Medulla oblongata (tissue), 1 donor: ENCODE results near the gene ARHGAP24.
"Not testable (repeated sequence)": the region's sequence is repeated elsewhere in the genome, so short reads cannot be mapped to it uniquely, and the experiment has no call there.

Experiments
- DNase-seq: peaks from one replicate; pipeline ENCODE4 v3.0.0-alpha.2; 2015; ENCODE audit errors: extremely low spot score

ARHGAP24 gene

DNA sequence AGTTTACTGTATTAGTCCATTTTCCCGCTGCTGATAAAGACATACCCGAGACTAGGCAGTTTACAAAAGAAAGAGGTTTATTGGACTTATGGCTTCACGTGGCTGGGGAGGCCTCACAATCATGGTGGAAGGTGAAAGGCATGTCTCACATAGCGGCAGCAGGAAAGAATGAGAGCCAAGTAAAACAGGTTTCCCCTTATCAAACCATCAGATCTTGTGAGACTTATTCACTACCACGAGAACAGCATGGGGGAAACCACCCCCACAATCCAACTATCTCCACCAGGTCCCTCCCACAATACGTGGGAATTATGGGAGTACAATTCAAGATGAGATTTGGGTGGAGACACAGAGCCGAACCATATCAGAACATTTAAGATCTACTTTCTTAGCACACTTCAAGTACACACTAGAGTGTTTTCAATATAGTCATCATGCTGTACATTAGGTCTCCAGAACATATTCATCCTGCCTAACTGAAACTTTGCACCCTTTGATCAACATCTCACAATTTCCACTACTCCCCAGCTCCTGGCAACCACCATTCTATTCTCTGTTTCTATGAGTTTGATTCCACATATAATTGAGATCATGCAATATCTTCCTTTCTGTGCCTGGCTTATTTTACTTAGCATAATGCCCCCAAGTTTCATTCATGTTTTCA, 341.0 kb downstream of the ARHGAP24 start:
- DNase-seq = no peak

DNA sequence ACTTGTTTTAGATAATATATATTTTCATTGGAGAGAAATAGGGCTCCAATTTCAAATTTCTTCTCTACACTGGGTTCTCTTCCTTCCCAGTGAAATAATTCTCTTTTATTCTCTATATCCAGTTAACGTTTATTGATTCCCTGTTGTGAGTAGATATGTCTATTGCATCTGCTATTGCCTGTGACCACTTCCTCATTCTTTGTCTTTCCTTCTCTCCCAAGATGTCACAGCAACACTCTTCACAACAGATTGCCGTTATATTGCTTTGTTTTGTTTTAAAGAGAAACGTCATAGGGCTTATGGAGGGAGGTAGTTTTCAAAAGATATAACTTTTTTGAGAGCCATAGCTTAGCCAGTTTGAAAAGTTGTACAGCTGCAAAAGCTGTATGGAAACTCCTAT, 343.8 kb downstream of the ARHGAP24 start:
- no peak for DNase-seq

DNA sequence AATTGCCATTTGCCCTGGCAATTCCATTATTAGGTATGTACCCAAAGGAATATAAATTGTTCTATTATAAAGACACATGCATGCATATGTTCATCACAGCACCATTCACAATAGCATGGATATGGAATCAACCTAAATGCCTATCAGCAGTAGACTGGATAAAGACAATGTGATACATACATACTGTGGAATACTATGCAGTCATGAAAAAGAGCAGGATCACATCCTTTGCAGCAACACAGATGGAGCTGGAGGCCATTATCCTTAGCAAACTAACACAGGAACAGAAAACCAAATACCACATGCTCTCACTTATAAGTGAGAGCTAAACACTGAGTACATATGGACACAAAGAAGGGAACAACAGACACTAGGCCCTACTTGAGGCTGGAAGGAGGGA, 345.2 kb downstream of the ARHGAP24 start:
- DNase-seq = not testable (repeated sequence)

DNA sequence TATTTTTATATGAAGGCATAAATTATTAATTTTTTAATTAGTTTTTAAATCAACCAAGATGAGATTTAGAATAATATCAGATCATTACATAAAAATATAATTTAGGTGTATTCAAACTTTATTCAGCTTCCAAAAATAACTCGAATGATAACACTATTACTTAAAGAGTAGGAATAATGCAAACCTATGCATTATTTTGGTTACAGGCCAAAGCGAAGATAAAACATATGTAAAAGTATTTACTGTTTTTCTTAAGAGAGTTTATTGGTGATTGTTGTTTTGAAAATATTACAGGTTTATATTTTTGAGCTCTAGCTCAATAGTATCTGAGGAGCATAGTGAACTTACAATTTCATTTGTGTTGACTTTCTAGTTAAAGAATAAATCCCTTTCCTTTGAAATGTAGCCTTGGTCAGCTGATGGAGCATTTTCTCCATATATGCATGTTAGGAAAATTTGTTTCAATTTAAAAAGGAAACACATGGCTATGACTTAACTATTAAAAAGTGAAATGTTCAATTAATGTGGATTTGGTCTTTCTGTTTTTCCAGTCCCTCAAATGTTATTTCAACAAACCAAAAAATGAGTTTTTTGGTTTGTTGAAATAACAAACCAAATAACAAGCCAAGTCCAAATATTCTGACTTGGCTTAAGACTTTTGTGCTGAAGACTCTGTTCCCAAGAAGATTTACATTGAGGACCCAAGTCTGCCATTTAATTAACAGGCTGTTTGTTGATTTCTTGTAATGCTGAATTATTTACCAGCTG, 346.9 kb downstream of the ARHGAP24 start:
- DNase-seq = no peak

DNA sequence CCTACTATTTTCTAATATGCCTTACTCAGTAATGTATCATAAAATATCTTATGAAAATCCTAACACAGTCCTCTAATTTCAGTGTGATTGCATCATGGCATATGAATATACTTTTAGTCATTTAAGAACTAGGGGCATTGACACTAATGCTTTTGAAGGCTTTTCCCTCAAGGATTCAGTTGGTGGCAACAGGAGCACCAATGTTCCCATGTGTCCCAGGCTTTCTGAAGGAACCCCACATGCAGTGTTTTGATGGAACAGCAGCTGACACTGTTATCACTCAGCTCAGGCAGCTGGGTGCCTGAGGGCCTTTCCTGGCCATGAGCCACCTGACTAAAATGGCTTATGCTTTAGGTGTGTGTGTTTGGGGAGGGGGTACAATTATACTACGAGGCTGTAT, 348.3 kb downstream of the ARHGAP24 start:
- DNase-seq = no peak

DNA sequence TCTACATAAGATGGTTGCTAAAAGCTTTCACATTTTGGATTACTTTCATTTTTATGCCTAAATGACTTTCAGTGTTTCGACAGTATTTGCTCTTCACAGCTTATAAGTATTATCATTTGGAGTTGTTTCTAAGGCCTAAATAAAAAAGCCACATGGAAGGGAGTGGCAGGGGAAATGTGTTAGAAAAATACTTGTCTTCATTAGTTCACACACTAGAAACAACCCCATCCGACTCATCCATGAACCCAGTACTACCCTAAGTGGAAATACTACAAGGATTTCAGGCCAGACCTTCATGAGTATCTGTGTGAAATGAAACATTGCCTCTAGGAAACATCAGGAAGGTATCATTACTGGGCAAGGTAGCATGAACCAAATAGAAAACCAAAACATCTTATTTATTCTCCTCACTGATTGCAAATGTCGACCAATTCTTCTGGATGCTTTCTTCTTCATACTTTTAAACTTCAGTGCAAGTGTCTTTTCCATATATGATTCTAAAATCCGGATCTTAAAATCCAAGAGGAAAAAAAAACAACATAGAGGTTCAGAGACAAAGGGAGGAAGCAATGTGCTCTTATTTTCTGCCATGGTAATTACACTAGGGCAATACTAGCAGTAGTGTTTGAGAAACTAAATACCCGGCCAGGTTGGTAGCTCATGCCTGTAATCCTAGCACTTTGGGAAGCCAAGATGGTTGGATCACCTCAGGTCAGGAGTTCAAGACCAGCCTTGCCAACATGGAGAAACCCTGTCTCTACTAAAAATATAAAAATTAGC, 349.4 kb downstream of the ARHGAP24 start:
- no peak for DNase-seq

DNA sequence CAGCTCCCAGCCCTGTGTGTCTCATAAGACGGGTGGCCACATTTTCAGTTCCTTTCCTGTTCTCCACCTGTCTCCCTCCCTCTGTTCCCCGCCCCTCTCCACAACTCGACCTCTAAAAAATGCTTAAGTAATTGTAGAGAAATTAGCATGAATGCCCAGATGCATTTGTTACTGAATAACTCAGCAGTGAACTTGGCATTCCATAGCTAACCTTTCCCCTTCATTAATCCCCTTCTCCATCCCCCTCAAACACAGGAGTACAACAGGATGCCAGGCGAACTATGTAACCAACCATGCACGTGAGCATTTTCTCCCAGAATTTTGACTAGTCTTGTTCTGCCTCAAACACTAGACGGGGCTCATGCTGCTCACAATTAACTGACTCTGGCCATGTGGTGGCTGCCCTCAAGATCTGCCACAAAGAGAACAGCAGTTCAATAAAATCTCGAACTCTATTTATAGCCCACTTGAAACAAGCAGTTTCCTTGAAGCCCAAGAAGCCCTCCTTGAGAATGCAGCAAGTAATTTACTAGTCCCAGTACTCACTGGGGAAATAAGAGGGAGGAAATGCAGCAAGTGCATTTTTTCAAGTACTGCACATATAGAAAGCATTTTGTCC, 351.2 kb downstream of the ARHGAP24 start:
- peak; percentile 42 for DNase-seq

DNA sequence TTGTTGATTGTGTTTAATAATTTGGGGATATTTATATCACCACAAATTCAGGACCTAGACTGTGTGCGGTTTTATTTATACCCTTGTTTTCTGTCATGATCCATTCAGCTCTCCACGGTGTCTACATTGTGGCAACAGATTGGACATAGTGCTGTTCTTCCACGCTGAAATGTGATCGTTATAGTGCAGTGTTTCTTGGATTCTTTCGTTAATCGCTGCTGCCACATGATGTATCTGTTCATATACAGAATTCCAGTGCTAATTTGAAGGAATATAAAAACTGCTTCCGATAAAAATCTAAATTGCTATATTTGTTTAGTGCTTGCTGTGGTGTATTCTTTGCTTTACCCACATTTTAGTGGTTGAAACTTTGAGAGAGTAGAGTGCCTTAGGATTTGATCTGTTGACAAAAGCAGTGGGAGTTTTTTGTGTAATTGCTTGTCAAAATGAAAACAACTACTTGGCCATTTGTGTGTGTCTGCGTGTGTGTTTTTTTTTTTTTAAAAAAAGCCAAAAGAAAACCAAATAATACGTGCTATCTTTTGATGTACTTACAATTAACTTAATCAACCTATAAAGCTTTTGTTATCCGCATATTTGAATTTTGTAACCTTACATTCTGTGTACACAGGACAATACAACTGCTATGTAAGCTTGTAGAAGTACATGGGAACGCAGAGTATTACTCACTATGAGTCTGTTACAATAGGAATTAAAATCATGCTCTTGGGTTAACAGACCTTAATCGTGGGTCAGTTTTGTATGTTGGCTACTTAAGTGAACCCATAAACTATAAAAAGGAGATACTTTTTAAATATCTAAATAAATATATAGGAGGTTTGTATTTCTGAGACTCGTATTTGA, 353.3 kb downstream of the ARHGAP24 start:
- no peak for DNase-seq

DNA sequence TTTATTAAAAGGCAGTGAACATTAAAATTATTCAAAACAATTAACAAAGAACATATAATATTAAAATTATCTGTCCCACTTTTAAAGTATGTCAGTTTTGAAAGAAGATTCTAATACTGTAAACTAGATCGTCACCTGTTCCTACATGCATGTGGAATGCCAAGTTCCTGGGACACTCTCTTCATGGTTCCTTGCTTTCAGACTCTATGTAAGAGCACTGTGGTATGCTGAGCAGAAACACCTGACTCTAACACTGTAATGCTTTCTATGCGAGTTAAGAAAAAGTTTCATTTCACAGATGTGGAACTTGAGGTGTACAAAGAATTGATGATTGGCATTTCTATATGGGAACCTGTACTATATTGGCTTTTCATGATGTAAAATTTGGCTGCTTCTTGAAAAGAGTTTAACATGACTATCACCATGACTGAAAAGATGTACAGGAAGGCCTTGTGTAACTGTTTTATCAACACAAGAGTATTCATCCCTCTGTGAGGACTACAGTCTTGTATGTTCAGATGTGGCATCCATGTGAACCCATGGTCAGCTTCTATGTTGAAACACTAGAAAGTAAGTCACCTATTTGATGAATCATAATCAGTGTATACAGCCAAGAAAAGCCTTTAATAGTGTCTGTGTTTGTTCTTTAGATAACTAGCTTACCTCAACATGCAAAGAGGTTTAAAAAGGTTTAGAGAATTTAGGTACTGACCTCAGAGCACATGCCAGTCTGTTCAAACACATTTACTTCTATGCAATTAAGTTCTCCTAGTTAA, 354.5 kb downstream of the ARHGAP24 start:
- no peak for DNase-seq

DNA sequence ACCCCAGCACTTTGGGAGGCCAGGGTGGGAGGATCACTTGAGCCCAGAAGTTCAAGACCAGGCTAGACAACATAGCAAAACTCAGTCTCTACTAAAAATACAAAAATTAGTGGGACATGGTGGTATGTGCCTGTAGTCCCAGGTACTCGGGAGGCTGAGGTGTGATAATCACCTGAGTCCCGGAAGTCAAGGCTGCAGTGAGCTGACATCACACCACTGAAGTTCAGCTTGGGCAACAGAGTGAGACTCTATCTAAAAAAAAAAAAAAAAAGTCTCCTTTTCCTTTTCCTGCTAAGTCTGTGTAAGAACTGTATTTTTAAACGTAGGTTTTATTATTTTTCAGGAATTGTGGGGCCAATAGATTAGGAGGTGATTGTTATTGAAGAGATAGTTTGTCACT, 356.7 kb downstream of the ARHGAP24 start:
- DNase-seq = no peak

DNA sequence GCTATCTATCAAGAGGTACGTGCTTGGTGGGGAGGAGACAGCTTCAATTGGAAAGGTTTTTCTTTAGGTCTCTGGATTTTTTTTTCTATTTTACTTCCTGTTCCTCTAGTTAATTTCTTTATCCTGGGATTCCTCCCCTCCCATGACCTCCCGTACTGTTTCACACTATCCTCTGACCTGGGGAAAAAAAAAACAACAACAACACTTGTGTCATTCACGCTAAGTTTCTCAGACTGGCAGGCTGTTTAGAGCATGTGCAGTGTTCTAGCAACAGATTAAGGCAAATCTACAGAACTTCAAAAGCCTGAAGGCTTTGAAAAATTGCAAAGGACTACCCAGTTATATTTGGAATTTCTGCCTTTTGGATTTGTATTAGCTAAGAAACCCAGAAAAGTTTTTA, 358.4 kb downstream of the ARHGAP24 start:
- no peak for DNase-seq

DNA sequence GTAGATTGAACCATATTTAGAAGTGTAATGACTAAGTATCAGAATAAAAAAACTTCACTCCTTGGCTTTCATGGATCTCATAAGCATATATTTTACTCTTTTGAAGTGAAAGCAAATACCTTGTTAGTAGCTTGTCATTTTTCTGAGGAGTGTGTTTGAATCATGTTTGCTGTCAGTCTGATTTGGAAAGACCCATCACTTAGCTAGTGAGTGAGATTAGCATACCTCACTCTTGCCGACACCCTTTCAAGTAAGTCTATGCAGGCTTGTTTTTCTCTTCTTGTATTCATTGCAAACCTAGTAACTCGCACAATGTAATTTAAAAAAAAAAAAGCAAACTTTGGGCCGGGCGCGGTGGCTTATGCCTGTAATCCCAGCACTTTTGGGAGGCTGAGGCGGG, 360.0 kb downstream of the ARHGAP24 start:
- DNase-seq = no peak

DNA sequence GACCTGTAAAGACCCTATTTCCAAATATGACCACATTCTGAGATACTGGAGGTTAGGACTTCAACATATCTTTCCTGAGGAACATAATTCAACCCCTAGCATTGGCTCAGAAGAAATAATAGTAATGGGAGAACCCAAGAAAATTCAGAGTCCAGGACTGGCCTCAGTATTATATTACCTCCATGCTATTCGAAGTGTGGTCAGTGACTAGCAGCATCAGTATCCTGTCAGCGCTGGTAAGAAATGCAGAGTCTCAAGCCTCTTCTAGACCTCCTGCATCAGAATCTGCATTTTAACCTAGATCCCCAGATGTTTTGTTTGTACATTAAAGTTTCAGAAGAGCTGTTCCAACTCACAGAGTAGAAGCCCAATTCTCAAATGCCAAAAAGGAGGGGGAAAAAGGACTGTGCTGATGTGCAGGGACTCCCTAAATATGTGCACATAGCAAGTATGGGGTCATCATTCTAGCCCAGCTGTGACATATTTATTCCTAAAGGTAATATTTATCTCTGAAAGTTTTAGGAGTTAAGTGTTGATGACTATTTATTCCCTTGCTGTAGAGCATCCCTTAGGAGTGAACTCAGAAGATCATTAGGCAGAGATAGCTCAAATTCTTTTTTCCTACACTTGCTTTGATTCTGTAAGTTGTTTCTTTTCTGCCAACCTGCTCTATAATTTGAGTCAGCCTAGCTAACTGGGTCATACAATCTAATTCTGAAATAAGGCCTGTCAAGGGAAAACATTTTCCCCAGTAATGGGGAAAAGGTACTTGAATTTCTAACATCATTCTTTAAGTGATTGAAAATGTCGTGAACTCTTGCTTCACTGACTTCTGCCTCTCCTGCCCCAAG, 361.9 kb downstream of the ARHGAP24 start:
- no peak for DNase-seq

DNA sequence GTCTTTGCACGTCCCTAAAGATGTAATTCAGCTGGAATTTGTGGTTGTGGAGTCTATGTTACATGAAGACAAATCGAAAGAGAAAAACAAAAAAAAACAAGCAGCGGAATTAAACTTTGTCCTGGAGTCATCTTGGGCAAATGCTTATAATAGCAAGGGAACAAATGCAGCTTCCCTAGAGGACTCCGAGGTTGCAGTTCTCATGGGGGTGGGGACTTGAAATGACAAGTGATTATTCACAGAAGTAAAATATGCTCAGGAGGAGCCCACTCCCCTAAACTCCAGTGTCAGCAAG, 362.4 kb downstream of the ARHGAP24 start:
- no peak for DNase-seq

DNA sequence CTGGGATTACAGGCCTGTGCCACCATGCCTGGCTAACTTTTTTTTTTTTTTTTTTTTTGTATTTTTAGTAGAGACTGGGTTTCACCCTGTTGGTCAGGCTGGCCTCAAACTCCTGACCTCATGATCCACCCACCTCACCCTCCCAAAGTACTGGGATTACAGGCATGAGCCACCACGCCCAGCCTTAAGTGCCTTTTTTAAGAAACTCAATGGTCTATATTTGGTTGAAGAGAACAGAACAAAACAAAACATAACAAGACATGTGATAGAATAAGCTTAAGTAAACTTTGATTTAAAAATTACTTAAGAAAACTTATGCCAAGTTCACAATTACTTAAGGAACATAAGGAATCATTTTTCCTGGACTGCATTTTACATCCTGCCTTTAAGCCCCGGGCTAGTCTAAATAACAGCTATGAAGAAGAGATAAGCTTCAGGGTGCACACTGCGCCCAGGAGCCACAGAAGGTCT, 365.1 kb downstream of the ARHGAP24 start:
- not testable (repeated sequence) for DNase-seq

DNA sequence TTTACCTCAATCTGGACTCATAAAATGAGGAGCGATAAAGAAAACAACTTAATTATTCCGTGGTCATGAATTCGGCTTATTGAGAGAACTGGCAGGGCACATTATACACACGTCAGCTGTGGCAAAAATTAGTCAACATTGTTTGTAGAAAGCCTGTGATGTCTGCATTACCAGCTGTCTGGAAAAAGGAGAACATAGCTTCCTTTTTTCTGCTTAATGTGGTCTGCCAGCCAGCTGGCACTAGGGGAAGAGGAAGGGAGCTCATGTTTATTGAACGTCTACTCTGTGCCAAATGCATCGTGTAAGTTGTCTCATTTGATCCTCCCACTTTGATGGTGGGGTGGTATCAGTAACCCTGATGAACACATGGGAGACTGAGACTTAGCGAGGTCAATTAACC, 367.6 kb downstream of the ARHGAP24 start:
- DNase-seq = peak; percentile 86

DNA sequence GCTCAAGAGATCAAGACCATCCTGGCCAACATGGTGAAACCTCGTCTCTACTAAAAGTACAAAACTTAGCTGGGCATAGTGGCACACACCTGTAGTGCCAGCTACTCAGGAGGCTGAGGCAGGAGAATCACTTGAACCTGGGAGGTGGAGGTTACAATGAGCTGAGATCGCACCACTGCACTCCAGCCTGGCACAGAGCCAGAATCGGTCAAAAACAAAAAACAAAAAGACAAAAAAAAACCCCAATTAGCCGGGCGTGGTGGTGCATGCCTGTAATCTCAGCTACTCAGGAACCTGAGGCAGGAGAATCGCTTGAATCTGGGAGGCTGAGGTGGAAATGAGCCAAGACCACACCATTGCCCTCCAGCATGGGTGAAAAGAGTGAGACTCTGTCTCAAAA, 378.8 kb downstream of the ARHGAP24 start:
- not testable (repeated sequence) for DNase-seq

DNA sequence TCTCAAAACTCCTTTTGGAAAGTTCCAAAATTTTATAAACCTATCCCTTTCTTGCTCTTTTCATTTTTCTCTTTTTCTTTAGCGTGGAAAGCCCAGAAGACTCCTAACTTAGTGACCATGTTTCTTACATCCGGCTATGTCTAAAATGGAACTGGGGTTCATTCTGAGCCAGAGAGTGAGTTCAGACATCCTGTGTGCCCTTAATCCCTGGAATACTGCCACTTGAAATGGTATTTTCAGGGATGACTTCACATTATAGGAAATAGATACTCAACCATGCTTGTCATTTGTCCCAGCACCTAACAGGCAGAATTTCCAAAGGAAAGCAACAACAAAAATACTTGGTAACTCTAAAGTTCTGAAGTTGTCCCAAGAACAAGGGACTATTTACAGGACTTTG, 379.6 kb downstream of the ARHGAP24 start:
- DNase-seq = no peak

DNA sequence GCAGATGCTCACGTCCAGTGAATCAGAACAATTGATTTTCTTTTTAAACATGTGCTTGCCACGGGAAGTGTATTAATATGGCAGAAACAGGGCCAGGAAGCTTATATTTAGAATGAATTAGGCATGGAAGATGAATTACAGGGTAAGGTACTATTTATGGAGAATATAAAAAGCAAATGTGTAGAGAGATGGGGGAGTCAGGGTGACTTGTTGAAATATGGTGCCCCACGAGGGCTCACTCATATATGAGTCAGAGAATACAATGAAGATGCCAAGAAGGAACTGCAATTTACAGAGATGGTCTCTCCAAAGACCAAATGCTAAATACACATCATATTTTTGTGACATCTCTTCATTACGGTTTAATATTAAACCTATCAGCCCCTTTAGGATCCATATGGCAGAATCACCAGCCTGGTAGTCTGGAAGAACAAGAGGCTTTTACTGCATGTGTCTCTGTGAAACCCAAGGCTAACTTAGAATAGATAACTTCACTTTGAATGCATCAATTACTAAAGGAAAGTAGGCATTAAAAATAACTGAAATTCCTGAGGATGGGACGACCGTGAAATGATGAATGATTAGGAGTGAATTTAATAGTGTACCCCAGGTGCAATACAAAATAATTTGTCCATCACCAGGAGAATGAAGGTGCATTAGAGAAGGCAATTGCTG, 385.3 kb downstream of the ARHGAP24 start:
- no peak for DNase-seq
